ENCODE results near the gene TRAPPC3.

TRAPPC3 gene

GRCh38 chr1:36156329-36157114, 7.2 kb upstream of the TRAPPC3 start (continued):
- peak; percentile 63; the same call in 1 of the 2 replicates for TF ChIP-seq ZBTB20 (tag by site-specific recombination; IDR thresholded peaks at IDR 0.05)
- no peak for TF ChIP-seq ZNF350 (tag by site-specific recombination; IDR thresholded peaks at IDR 0.05)
- no peak for TF ChIP-seq ZNF311 (tag by site-specific recombination; IDR thresholded peaks at IDR 0.05; ENCODE audit: borderline replicate concordance)
- no peak for TF ChIP-seq ZNF677 (tag by site-specific recombination; IDR thresholded peaks at IDR 0.05)
- peak; percentile 75 for TF ChIP-seq ZEB2 (tag by site-specific recombination; IDR thresholded peaks at IDR 0.05)
- TF ChIP-seq ZBTB8A (tag by site-specific recombination; IDR thresholded peaks at IDR 0.05), result peak; percentile 63
- TF ChIP-seq RBAK (tag by site-specific recombination; IDR thresholded peaks at IDR 0.05), result no peak
- TF ChIP-seq ZFHX2 (tag by site-specific recombination; conservative IDR thresholded peaks at IDR 0.05), result no peak; the same call in 1 of the 2 replicates
- 0 out of 2 replicates have a peak, but pooled peaks have one; percentile 76 for TF ChIP-seq ZSCAN30 (tag by site-specific recombination; IDR thresholded peaks at IDR 0.05)
- TF ChIP-seq, protein P1, sequence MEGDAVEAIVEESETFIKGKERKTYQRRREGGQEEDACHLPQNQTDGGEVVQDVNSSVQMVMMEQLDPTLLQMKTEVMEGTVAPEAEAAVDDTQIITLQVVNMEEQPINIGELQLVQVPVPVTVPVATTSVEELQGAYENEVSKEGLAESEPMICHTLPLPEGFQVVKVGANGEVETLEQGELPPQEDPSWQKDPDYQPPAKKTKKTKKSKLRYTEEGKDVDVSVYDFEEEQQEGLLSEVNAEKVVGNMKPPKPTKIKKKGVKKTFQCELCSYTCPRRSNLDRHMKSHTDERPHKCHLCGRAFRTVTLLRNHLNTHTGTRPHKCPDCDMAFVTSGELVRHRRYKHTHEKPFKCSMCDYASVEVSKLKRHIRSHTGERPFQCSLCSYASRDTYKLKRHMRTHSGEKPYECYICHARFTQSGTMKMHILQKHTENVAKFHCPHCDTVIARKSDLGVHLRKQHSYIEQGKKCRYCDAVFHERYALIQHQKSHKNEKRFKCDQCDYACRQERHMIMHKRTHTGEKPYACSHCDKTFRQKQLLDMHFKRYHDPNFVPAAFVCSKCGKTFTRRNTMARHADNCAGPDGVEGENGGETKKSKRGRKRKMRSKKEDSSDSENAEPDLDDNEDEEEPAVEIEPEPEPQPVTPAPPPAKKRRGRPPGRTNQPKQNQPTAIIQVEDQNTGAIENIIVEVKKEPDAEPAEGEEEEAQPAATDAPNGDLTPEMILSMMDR (tag by site-specific recombination; IDR thresholded peaks at IDR 0.05), result peak; percentile 13; the same call in 1 of the 2 replicates
- TF ChIP-seq BCL11A (tag by site-specific recombination; IDR thresholded peaks at IDR 0.05; ENCODE audit: low read depth), result peak; percentile 85; the same call in 1 of the 2 replicates
- no peak for TF ChIP-seq SETDB1 (IDR thresholded peaks at IDR 0.05; ENCODE audit: insufficient read length, low read length)
- TF ChIP-seq ZSCAN4 (tag by site-specific recombination; IDR thresholded peaks at IDR 0.05), result no peak
- TF ChIP-seq, protein P2, sequence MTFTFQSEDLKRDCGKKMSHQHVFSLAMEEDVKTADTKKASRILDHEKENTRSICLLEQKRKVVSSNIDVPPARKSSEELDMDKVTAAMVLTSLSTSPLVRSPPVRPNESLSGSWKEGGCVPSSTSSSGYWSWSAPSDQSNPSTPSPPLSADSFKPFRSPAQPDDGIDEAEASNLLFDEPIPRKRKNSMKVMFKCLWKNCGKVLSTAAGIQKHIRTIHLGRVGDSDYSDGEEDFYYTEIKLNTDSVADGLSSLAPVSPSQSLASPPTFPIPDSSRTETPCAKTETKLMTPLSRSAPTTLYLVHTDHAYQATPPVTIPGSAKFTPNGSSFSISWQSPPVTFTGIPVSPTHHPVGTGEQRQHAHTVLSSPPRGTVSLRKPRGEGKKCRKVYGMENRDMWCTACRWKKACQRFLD (tag by site-specific recombination; IDR thresholded peaks at IDR 0.05), result no peak
- no peak for TF ChIP-seq ZNF169 (tag by site-specific recombination; IDR thresholded peaks at IDR 0.05)
- no peak; the same call in none of the 2 replicates for TF ChIP-seq ZBTB7A (tag by site-specific recombination; IDR thresholded peaks at IDR 0.05; ENCODE audit: low read depth)
- TF ChIP-seq HOXA7 (CRISPR knock-in tag; IDR thresholded peaks at IDR 0.05; ENCODE audit: borderline replicate concordance), result no peak
- no peak; the same call in none of the 2 replicates for TF ChIP-seq ZBTB48 (tag by site-specific recombination; IDR thresholded peaks at IDR 0.05)
- TF ChIP-seq, protein P3, sequence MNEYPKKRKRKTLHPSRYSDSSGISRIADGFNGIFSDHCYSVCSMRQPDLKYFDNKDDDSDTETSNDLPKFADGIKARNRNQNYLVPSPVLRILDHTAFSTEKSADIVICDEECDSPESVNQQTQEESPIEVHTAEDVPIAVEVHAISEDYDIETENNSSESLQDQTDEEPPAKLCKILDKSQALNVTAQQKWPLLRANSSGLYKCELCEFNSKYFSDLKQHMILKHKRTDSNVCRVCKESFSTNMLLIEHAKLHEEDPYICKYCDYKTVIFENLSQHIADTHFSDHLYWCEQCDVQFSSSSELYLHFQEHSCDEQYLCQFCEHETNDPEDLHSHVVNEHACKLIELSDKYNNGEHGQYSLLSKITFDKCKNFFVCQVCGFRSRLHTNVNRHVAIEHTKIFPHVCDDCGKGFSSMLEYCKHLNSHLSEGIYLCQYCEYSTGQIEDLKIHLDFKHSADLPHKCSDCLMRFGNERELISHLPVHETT (tag by site-specific recombination; IDR thresholded peaks at IDR 0.05), result no peak
- TF ChIP-seq ZNF660 (tag by site-specific recombination; IDR thresholded peaks at IDR 0.05), result no peak
- TF ChIP-seq ZNF155 (tag by site-specific recombination; IDR thresholded peaks at IDR 0.05), result no peak
- no peak for TF ChIP-seq ZNF560 (tag by site-specific recombination; IDR thresholded peaks at IDR 0.05; ENCODE audit: borderline replicate concordance)
- no peak for TF ChIP-seq ZNF292 (tag by site-specific recombination; IDR thresholded peaks at IDR 0.05; ENCODE audit: borderline replicate concordance, low read depth)
- no peak for TF ChIP-seq ZNF391 (tag by site-specific recombination; IDR thresholded peaks at IDR 0.05; ENCODE audit: borderline replicate concordance, low read depth)
- TF ChIP-seq ZFP3 (tag by site-specific recombination; IDR thresholded peaks at IDR 0.05; ENCODE audit: low read depth), result no peak
- TF ChIP-seq ZNF843 (tag by site-specific recombination; IDR thresholded peaks at IDR 0.05), result 0 out of 2 replicates have a peak, but pooled peaks have one; percentile 54
- no peak for TF ChIP-seq ZSCAN16 (tag by site-specific recombination; IDR thresholded peaks at IDR 0.05)
- no peak for TF ChIP-seq EGR2 (tag by site-specific recombination; IDR thresholded peaks at IDR 0.05; ENCODE audit: low read depth)
- TF ChIP-seq ZNF571 (tag by site-specific recombination; IDR thresholded peaks at IDR 0.05), result no peak
- peak; percentile 80; the same call in 1 of the 2 replicates for TF ChIP-seq KLF16 (tag by site-specific recombination; IDR thresholded peaks at IDR 0.05)
- TF ChIP-seq ZNF175 (tag by site-specific recombination; IDR thresholded peaks at IDR 0.05), result no peak
- TF ChIP-seq, protein P4, sequence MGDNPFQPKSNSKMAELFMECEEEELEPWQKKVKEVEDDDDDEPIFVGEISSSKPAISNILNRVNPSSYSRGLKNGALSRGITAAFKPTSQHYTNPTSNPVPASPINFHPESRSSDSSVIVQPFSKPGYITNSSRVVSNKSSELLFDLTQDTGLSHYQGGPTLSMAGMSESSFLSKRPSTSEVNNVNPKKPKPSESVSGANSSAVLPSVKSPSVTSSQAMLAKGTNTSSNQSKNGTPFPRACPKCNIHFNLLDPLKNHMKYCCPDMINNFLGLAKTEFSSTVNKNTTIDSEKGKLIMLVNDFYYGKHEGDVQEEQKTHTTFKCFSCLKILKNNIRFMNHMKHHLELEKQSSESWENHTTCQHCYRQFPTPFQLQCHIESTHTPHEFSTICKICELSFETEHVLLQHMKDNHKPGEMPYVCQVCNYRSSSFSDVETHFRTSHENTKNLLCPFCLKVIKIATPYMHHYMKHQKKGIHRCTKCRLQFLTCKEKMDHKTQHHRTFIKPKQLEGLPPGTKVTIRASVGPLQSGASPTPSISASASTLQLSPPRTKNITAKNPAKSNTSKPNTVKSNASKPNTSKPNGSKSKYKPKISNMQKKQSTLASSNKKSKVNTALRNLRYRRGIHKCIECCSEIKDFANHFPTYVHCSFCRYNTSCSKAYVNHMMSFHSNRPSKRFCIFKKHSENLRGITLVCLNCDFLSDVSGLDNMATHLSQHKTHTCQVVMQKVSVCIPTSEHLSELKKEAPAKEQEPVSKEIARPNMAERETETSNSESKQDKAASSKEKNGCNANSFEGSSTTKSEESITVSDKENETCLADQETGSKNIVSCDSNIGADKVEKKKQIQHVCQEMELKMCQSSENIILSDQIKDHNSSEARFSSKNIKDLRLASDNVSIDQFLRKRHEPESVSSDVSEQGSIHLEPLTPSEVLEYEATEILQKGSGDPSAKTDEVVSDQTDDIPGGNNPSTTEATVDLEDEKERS (tag by site-specific recombination; IDR thresholded peaks at IDR 0.05), result no peak
- TF ChIP-seq ZNF433 (tag by site-specific recombination; IDR thresholded peaks at IDR 0.05; ENCODE audit: low read depth), result no peak
